C4-2B (cell line): ENCODE data around the gene ACCSL.

ENCODE experiments used
- CTCF ChIP-seq: fragments of 450-650 bp; conservative IDR thresholded peaks from 2 replicates; pipeline ENCODE4 v1.5.1; 2017; ENCODE audit warnings: mild to moderate bottlenecking
- ZFX ChIP-seq: fragments of 450-650 bp; IDR thresholded peaks from 2 replicates; pipeline ENCODE4 v1.6.1; 2017

GRCh38 chr11:44097821-44098220, 50.0 kb downstream of the ACCSL start:
- TF ChIP-seq CTCF (no peak), ZFX (no peak)
